ENCODE data around the gene BRD2.

- TF ChIP-seq TAF1 (IDR thresholded peaks at IDR 0.05; ENCODE audit: borderline replicate concordance, insufficient read depth, low read length) = no peak
- no peak for TF ChIP-seq FOXP2 (optimal IDR thresholded peaks at IDR 0.05; ENCODE audit: borderline replicate concordance, extremely low read depth, extremely low read length, insufficient read depth)
These were observed 21.5 kb upstream of the BRD2 start for GRCh38 chr6:32946893-32947292.
